HG02884 (cell line): ENCODE measurements around the gene FH.

ENCODE experiments used
- ATAC-seq: cut with Tn5 transposase; IDR thresholded peaks from one replicate; pipeline ENCODE4 v1.9.1; 2021; ENCODE audit warnings: mild to moderate bottlenecking, moderate library complexity; ENCODE audit not compliant: unreplicated experiment

Gene FH

GRCh38 chr1:241460098-241460873, 59.3 kb downstream of the FH start:
- no peak for ATAC-seq

DNA sequence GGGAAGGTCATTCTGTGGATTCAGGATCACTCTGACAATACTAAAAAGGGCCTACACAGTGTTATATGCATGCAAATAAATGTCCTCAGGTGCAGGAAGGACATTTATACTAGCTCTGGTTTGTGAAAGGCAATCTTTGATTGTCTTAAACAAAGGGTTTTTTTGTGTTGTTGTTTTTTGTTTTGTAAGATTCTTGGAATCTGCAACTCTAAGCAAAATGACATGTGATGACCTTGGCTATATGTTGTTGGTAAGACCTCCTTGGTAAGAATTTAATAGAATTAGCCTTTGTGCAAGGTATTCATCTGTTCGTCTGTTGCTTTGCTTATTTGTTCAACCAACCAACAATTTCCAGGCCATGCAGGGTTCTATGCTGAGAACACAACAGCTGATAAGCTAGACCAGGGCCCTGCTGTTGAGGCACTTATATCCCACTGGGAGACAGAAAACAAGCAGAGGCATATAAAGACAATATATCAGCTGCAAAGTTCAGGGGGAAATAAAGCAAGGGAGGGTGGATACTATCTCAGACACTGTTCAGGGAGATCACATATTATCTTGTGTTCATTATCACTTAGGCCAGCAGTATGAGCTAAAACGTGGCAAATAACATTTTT, 60.3 kb downstream of the FH start:
- ATAC-seq, result no peak

DNA sequence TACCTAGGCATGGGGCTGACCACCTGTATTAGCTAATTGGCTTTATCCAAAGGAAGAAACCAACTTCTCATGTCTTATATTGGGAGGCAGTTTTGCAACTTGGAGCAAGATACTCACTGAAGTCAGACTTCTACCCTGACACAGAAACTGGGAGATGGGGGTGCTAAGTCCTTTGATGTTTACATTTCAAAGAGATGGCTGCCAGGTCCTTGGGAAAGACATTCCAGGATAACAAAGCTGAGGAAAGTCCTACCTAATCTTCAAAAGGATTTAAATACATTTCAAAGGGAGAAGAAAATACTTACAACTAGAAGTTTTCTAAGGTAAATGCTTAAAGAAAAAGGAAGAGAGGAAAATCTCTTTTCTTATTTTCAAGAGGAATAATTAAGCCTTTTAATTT, 62.1 kb downstream of the FH start:
- no peak for ATAC-seq

DNA sequence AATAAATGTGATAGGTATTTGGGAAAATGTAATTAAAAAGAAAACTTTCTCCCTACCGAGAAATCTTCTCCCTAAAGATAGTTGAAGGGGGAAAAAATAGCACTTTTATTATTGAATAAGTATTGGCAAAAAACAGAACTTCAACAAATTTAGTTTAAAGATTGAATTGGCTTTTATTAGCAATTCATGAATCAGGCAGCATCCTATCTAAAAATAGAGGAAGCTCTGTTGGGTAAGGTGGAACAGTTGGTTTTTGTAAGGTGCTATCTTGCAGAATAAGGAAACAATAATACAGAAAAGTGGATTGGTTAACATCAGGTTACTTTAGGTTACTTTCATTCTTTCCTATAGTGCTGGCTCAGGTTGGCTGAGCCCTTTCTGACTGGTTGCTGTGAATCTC, 62.8 kb downstream of the FH start:
- ATAC-seq, result no peak

DNA sequence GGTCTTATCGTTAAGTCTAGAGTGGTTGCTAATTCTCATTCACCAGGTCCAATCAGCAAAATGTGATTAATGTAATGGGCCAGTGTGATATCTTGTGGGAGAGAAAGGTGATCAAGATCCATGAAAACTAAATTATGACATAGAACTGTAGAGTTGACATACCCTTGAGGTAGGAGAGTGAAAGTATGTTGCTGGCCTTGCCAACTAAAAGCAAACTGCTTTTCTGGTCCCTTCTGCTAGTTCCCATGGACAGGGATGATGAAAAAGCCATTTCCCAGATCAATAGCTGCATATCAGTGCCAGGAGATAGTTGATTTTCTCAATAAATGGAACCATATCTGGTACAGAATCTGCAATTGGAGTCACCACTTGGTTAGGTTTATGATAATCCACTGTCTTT, 65.8 kb downstream of the FH start:
- ATAC-seq, result no peak

DNA sequence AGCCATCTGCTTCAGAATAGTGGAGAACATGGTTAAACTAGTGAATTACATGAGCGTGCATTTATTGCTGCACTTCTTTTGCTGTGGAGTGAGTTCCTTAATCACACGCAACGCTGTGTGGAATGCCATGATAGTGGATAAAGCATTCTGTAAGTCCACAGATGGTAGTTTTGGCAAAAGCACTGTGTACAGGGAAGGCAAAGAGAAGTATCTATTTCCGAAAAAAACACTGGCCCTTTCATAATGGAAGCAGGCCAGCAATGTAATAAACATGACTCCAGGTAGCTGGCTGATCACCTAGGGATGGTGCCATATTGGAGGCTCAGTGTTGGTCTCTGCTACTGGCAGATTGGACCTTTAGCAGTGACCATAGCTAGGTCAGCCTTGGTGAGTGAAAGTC, 67.6 kb downstream of the FH start:
- ATAC-seq, result no peak
